Stromal cell of bone marrow (primary cell): Measurements from ENCODE around the gene GPR135.

Experiments used
- DNase-seq: peaks from one replicate; pipeline ENCODE4 v3.0.0-alpha.2; 2012; ENCODE audit warnings: low read depth

The GPR135 gene

GRCh38 chr14:59424341-59425071, 40.7 kb downstream of the GPR135 start:
- DNase-seq = no peak

- peak; percentile 82 for DNase-seq
Observed at GRCh38 chr14:59422069-59422881, 42.9 kb downstream of the GPR135 start.

DNA sequence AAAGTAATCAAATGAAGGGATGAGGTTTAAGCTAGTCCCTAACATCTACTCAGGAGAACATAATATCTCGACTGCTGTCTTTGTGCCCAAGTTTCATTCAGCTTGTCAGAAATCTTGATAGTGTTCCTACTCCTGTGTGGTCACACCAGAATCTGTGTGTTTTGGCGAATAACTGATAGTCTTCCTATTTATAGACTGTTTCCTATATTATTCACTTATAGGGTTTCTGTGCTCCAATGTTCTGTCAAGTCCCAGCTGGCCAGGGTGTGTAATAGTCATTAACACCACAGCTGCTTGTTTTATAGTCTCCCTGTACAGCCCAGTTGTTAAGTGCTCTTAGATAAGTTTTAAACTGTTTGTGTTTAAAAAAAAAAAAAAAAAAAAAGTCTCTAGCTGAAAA, 45.9 kb downstream of the GPR135 start:
- no peak for DNase-seq

GRCh38 chr14:59417311-59417710, 47.9 kb downstream of the GPR135 start:
- DNase-seq = no peak

DNA sequence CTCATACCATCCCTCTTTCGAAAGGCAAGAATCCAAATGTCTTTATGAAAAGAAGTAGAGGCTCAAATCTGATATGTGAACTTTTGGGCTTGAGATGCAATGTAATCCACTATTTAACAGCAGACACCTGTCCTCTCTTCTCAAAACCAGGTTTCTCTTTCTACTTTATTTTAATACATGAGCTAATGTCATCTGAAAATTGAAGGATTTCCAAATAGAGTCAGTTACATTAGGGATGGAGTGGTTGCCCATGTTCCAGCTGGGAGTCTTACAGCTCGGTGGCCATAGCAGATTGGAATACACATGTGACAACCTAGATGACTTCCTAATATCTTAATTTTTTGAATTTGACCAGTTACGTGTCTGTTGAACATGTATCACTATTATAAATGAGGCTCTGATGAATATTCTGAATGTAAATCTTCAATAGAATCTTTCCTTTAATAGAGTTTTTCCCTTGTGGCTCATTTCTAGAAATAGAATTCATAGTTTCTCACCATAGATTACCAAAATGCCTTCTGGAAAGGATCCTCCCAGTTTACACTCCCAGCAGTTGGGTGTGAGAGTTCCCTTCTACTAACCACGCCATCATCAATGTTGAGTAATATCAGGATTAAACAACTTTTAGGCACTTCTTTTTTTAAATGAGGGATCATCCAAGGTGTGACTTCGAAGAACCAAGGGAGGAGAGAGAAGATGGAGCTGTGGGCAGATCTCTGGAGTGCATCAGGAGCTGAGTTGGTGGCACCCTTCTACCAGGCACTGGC, 49.2 kb downstream of the GPR135 start:
- DNase-seq = no peak
